ENCODE results near the gene UBE2V1. TPM values are rescaled to one million over a fixed set of nuclear protein-coding genes. Genes with fewer than 3 reads are reported as not detected.
"Not testable (repeated sequence)": the region's sequence is repeated elsewhere in the genome, so short reads cannot be mapped to it uniquely, and the experiment has no call there.

The UBE2V1 gene
- polyA plus RNA-seq, 1 of the 3 experiments (the other 2 are of a cell fraction), result 99.7 TPM

GRCh38 chr20:50136822-50137599, 24.1 kb upstream of the UBE2V1 start:
- TF ChIP-seq REST (IDR thresholded peaks at IDR 0.05; ENCODE audit: low read depth, low read length), result no peak
- TF ChIP-seq RAD21 (IDR thresholded peaks at IDR 0.05; ENCODE audit: low read length), result no peak
- TF ChIP-seq GABPA (IDR thresholded peaks at IDR 0.05; ENCODE audit: low read depth), result no peak
- TF ChIP-seq CHD2 (IDR thresholded peaks at IDR 0.05; ENCODE audit: low read length, partially characterized antibody), result no peak
- Histone ChIP-seq H4K20me1 (ENCODE audit: insufficient read depth) (no peaks in the 10 kb centered on the region), H3F3A (replicated peaks; ENCODE audit: insufficient read depth) (no peaks in the 10 kb centered on the region), H3K4me1 (ENCODE audit: control insufficient read depth in 1 of 2, insufficient read depth in 2 of 2, low read depth in 1 of 2, low read length in 1 of 2) (peaks cover 0 to 14% of the 10 kb centered on the region in 2 experiments; a peak in 2 of 4 replicates), H3K9me2 (no peaks in the 10 kb centered on the region), H2AFZ (ENCODE audit: low read depth) (no peak overlapping the region), H3K79me2 (ENCODE audit: insufficient read depth) (peaks cover 36% of the 10 kb centered on the region; the same call in 1 of the 2 replicates), H3K27ac (ENCODE audit: low read depth in 2 of 2, low read length in 1 of 2) (no peak overlapping the region), H3K4me2 (no peak overlapping the region), H3K36me3 (replicated peaks in 1 of 2; ENCODE audit: control insufficient read depth in 1 of 2, insufficient read depth in 2 of 2, low read length in 1 of 2) (peaks cover 4 to 7% of the 10 kb centered on the region in 2 experiments), H3K4me3 (ENCODE audit: low read depth in 2 of 2, low read length in 1 of 2) (no peak overlapping the region), H3K9me3 (no peaks in the 10 kb centered on the region), H3K9ac (no peak overlapping the region), H3K27me3 (ENCODE audit: insufficient read depth) (no peaks in the 10 kb centered on the region)
- WGBS (ENCODE audit: low lambda C conversion rate), result 91% methylated on average over 15 of the region's 15 CpGs
- ChIA-PET CTCF (interaction anchor here (0.7 to 4.9 kb wide), 4 partner anchors 15 to 42 kb away, joined by 3 to 36 read pairs (median 5); no protein-coding TSS in a partner anchor), POLR2A (interaction anchor here (0.9 kb wide), 1 partner anchor 17 kb away, joined by 3 read pairs; the partner anchor contains the start of gene PEDS1)
- DNase-seq, result no peak

GRCh38 chr20:50135157-50135556, 22.2 kb upstream of the UBE2V1 start:
- H3K27me3 ChIP-seq (ENCODE audit: insufficient read depth); H3K9ac ChIP-seq; H3K4me2 ChIP-seq; H3K9me3 ChIP-seq; H2AFZ ChIP-seq (ENCODE audit: low read depth); H3K4me1 ChIP-seq (ENCODE audit: control insufficient read depth in 1 of 2, insufficient read depth in 2 of 2, low read depth in 1 of 2, low read length in 1 of 2); H3K9me2 ChIP-seq; H3K36me3 ChIP-seq (replicated peaks in 1 of 2; ENCODE audit: control insufficient read depth in 1 of 2, insufficient read depth in 2 of 2, low read length in 1 of 2); H3K4me3 ChIP-seq (ENCODE audit: low read depth in 2 of 2, low read length in 1 of 2); POLR2A ChIA-PET; H3F3A ChIP-seq (replicated peaks; ENCODE audit: insufficient read depth); H4K20me1 ChIP-seq (ENCODE audit: insufficient read depth); H3K27ac ChIP-seq (ENCODE audit: low read depth in 2 of 2, low read length in 1 of 2); DNase-seq: not testable (repeated sequence)
- peaks cover 29% of the 10 kb centered on the region; the same call in 1 of the 2 replicates for H3K79me2 ChIP-seq (ENCODE audit: insufficient read depth)
- 94% methylated on average over 2 of the region's 7 CpGs for WGBS (ENCODE audit: low lambda C conversion rate)
- CTCF ChIA-PET, result interaction anchor here (1.3 to 7.0 kb wide), 5 partner anchors 10 to 44 kb away, joined by 4 to 44 read pairs (median 6); no protein-coding TSS in a partner anchor

Measured in SK-N-SH (cell line).